Measurements from ENCODE around the gene TRERF1. TPM values are rescaled to one million over a fixed set of nuclear protein-coding genes. Genes with fewer than 3 reads are reported as not detected.

TRERF1 gene
- total and polyA plus RNA-seq, 5 donors = 1.2 to 3.1 (median 2.1) TPM

GRCh38 chr6:42229506-42230119, 222.1 kb downstream of the TRERF1 start:
- Histone ChIP-seq H3K4me1 (ENCODE audit: control insufficient read depth, insufficient read depth, low read length) (no peaks in the 10 kb centered on the region), H3K4me3 (ENCODE audit: low read length) (no peak overlapping the region), H3K9me3 (ENCODE audit: control insufficient read depth, low read length) (no peaks in the 10 kb centered on the region), H3K27ac (ENCODE audit: low read length) (no peak overlapping the region), H3K27me3 (ENCODE audit: control insufficient read depth, insufficient read depth) (no peaks in the 10 kb centered on the region)
- DNase-seq = no peak
- intact Hi-C loops (cut with DNase I) = no loop called here
- ATAC-seq = no peak
- WGBS = 70% methylated on average over 6 of the region's 6 CpGs

- no peak overlapping the region for H3K27ac ChIP-seq (ENCODE audit: low read length)
- intact Hi-C loops (cut with DNase I) = no loop called here
- H3K9me3 ChIP-seq (ENCODE audit: control insufficient read depth, low read length) = no peaks in the 10 kb centered on the region
- H3K4me1 ChIP-seq (ENCODE audit: control insufficient read depth, insufficient read depth, low read length) = no peaks in the 10 kb centered on the region
- H3K27me3 ChIP-seq (ENCODE audit: control insufficient read depth, insufficient read depth) = no peaks in the 10 kb centered on the region
- WGBS = 91% methylated on average over 15 of the region's 15 CpGs
- DNase-seq (no peak), ATAC-seq (no peak)
- H3K4me3 ChIP-seq (ENCODE audit: low read length) = no peak overlapping the region
Observed at GRCh38 chr6:42228305-42228704, 223.4 kb downstream of the TRERF1 start.

- Histone ChIP-seq H3K27me3 (ENCODE audit: control insufficient read depth, insufficient read depth) (no peaks in the 10 kb centered on the region), H3K4me1 (ENCODE audit: control insufficient read depth, insufficient read depth, low read length) (no peaks in the 10 kb centered on the region), H3K4me3 (ENCODE audit: low read length) (no peak overlapping the region), H3K9me3 (ENCODE audit: control insufficient read depth, low read length) (no peaks in the 10 kb centered on the region), H3K27ac (ENCODE audit: low read length) (no peak overlapping the region)
- intact Hi-C loops (cut with DNase I) = no loop called here
- 89% methylated on average over 9 of the region's 9 CpGs for WGBS
- no peak for ATAC-seq
- DNase-seq = no peak
Observed at GRCh38 chr6:42227173-42227850, 224.4 kb downstream of the TRERF1 start.

- Histone ChIP-seq H3K27me3 (ENCODE audit: control insufficient read depth, insufficient read depth) (no peaks in the 10 kb centered on the region), H3K9me3 (ENCODE audit: control insufficient read depth, low read length) (no peaks in the 10 kb centered on the region), H3K4me3 (ENCODE audit: low read length) (no peak overlapping the region), H3K27ac (ENCODE audit: low read length) (no peak overlapping the region), H3K4me1 (ENCODE audit: control insufficient read depth, insufficient read depth, low read length) (no peaks in the 10 kb centered on the region)
- ATAC-seq = no peak
- DNase-seq = no peak
- intact Hi-C loops (cut with DNase I) = no loop called here
- 73% methylated on average over 8 of the region's 8 CpGs for WGBS
Observed at GRCh38 chr6:42226645-42227143, 225.0 kb downstream of the TRERF1 start.

- Histone ChIP-seq H3K4me1 (ENCODE audit: control insufficient read depth, insufficient read depth, low read length) (peaks cover 1% of the 10 kb centered on the region), H3K9me3 (ENCODE audit: control insufficient read depth, low read length) (no peaks in the 10 kb centered on the region), H3K27ac (ENCODE audit: low read length) (no peak overlapping the region), H3K4me3 (ENCODE audit: low read length) (no peak overlapping the region), H3K27me3 (ENCODE audit: control insufficient read depth, insufficient read depth) (no peaks in the 10 kb centered on the region)
- intact Hi-C loops (cut with DNase I) = no loop called here
- WGBS = 40% methylated on average over 3 of the region's 3 CpGs
- no peak for ATAC-seq
- DNase-seq = no peak
Observed at GRCh38 chr6:42226161-42226611, 225.5 kb downstream of the TRERF1 start.

GRCh38 chr6:42225419-42225818, 226.3 kb downstream of the TRERF1 start:
- DNase-seq (no peak), ATAC-seq (no peak)
- Histone ChIP-seq H3K27me3 (ENCODE audit: control insufficient read depth, insufficient read depth) (no peaks in the 10 kb centered on the region), H3K4me1 (ENCODE audit: control insufficient read depth, insufficient read depth, low read length) (peaks cover 1% of the 10 kb centered on the region), H3K9me3 (ENCODE audit: control insufficient read depth, low read length) (no peaks in the 10 kb centered on the region), H3K4me3 (ENCODE audit: low read length) (no peak overlapping the region), H3K27ac (ENCODE audit: low read length) (no peak overlapping the region)
- intact Hi-C loops (cut with DNase I) = no loop called here
- 40% methylated on average over 4 of the region's 4 CpGs for WGBS

- ATAC-seq = no peak
Observed at GRCh38 chr6:42225029-42225339, 226.7 kb downstream of the TRERF1 start.

GRCh38 chr6:42224222-42225028, 227.3 kb downstream of the TRERF1 start:
- 72% methylated on average over 12 of the region's 12 CpGs for WGBS
- Histone ChIP-seq H3K4me1 (ENCODE audit: control insufficient read depth, insufficient read depth, low read length) (peaks cover 1% of the 10 kb centered on the region), H3K9me3 (ENCODE audit: control insufficient read depth, low read length) (no peaks in the 10 kb centered on the region), H3K4me3 (ENCODE audit: low read length) (no peak overlapping the region), H3K27ac (ENCODE audit: low read length) (no peak overlapping the region), H3K27me3 (ENCODE audit: control insufficient read depth, insufficient read depth) (no peaks in the 10 kb centered on the region)
- DNase-seq (no peak), ATAC-seq (no peak)
- intact Hi-C loops (cut with DNase I) = no loop called here

More at GRCh38 chr6:42225029-42225339, 226.7 kb downstream of the TRERF1 start:
- no peaks in the 10 kb centered on the region for H3K9me3 ChIP-seq (ENCODE audit: control insufficient read depth, low read length)
- H3K4me1 ChIP-seq (ENCODE audit: control insufficient read depth, insufficient read depth, low read length) = peaks cover 1% of the 10 kb centered on the region
- intact Hi-C loops (cut with DNase I) = no loop called here
- H3K4me3 ChIP-seq (ENCODE audit: low read length) = no peak overlapping the region
- no peaks in the 10 kb centered on the region for H3K27me3 ChIP-seq (ENCODE audit: control insufficient read depth, insufficient read depth)
- no peak overlapping the region for H3K27ac ChIP-seq (ENCODE audit: low read length)
- no peak for DNase-seq

- intact Hi-C loops (cut with DNase I) = no loop called here
- ATAC-seq = no peak
- Histone ChIP-seq H3K4me1 (ENCODE audit: control insufficient read depth, insufficient read depth, low read length) (peaks cover 1% of the 10 kb centered on the region), H3K4me3 (ENCODE audit: low read length) (no peak overlapping the region), H3K27ac (ENCODE audit: low read length) (no peak overlapping the region), H3K9me3 (ENCODE audit: control insufficient read depth, low read length) (no peaks in the 10 kb centered on the region), H3K27me3 (ENCODE audit: control insufficient read depth, insufficient read depth) (no peaks in the 10 kb centered on the region)
- no peak for DNase-seq
- 70% methylated on average over 7 of the region's 7 CpGs for WGBS
Observed at GRCh38 chr6:42222448-42222847, 229.3 kb downstream of the TRERF1 start.

- DNase-seq (no peak), ATAC-seq (no peak)
- no peaks in the 10 kb centered on the region for H3K27me3 ChIP-seq (ENCODE audit: control insufficient read depth, insufficient read depth)
- 88% methylated on average over 4 of the region's 4 CpGs for WGBS
- intact Hi-C loops (cut with DNase I) = no loop called here
- no peak overlapping the region for H3K4me3 ChIP-seq (ENCODE audit: low read length)
- peaks cover 1% of the 10 kb centered on the region for H3K4me1 ChIP-seq (ENCODE audit: control insufficient read depth, insufficient read depth, low read length)
- no peak overlapping the region for H3K27ac ChIP-seq (ENCODE audit: low read length)
- no peaks in the 10 kb centered on the region for H3K9me3 ChIP-seq (ENCODE audit: control insufficient read depth, low read length)
Observed at GRCh38 chr6:42221546-42221945, 230.2 kb downstream of the TRERF1 start.

- Histone ChIP-seq H3K27ac (ENCODE audit: low read length) (no peak overlapping the region), H3K4me1 (ENCODE audit: control insufficient read depth, insufficient read depth, low read length) (peaks cover 1% of the 10 kb centered on the region), H3K9me3 (ENCODE audit: control insufficient read depth, low read length) (no peaks in the 10 kb centered on the region), H3K4me3 (ENCODE audit: low read length) (no peak overlapping the region), H3K27me3 (ENCODE audit: control insufficient read depth, insufficient read depth) (no peaks in the 10 kb centered on the region)
- no peak for DNase-seq
- intact Hi-C loops (cut with DNase I) = no loop called here
- WGBS = 74% methylated on average over 6 of the region's 6 CpGs
- no peak for ATAC-seq
Observed at GRCh38 chr6:42220807-42221206, 230.9 kb downstream of the TRERF1 start.
